Endothelial cell of umbilical vein (primary cell): ENCODE measurements around the gene ZG16B. TPM values are rescaled to one million over a fixed set of nuclear protein-coding genes. Genes with fewer than 3 reads are reported as not detected.

Experiments
- BruUV-seq: library from RNA; stranded (reverse); fragments of 400-500 nt; replicated peaks from 2 replicates; lab custom pipeline; 2021; lab: Mats Ljungman, UMichigan
- CTCF ChIA-PET: fragments of 300-600, 350-600 bp; sonication (Branson Sonifier 250); formaldehyde crosslinking; loops from one replicate; lab custom pipeline; 2021; ENCODE audit warnings: antibody characterized with exemption, inconsistent platforms; lab: Charles Lee
- POLR2A ChIA-PET: fragments of 300-600, 350-600 bp; sonication (Branson Sonifier 250); formaldehyde crosslinking; loops from one replicate; lab custom pipeline; 2021; ENCODE audit warnings: antibody characterized with exemption, inconsistent platforms; lab: Charles Lee
- DNase-seq: peaks from one replicate; pipeline ENCODE4 v3.0.0-alpha.2; 2011; ENCODE audit warnings: low read depth, low spot score
- FAIRE-seq: peaks from 2 replicates; lab custom pipeline; 2011; peaks lifted over from hg19 to GRCh38; lab: Jason Lieb, UNC
- H2AFZ ChIP-seq: 2 replicates; pipeline ENCODE4 v1.6.0; 2012; ENCODE audit warnings: low read depth, low read length, control low read depth, inconsistent platforms
- H3K27ac ChIP-seq: 2 replicates; pipeline ENCODE4 v1.5.1; 2011; ENCODE audit warnings: low read depth, mild to moderate bottlenecking, control low read depth, low read length, moderate library complexity; ENCODE audit not compliant: insufficient read depth
- H3K27me3 ChIP-seq, 2 experiments: 2 replicates each; pipeline versions ENCODE4 v1.6.0 to v1.6.1; 2011; ENCODE audit warnings: low read length in 2 of 2, mixed read lengths in 1 of 2; ENCODE audit not compliant: control insufficient read depth in 2 of 2, insufficient read depth in 2 of 2
- H3K36me3 ChIP-seq, 2 experiments: 2 replicates in 1 of 2; 3 replicates in 1 of 2; pipeline ENCODE4 v1.5.1; 2011; ENCODE audit warnings: low read length in 2 of 2, mild to moderate bottlenecking in 1 of 2, moderate library complexity in 1 of 2; ENCODE audit not compliant: control insufficient read depth in 2 of 2, insufficient read depth in 2 of 2; ENCODE audit errors: extremely low read depth in 1 of 2
- H3K4me1 ChIP-seq: 3 replicates; pipeline ENCODE4 v1.5.1; 2011; ENCODE audit warnings: mild to moderate bottlenecking, low read length; ENCODE audit not compliant: control insufficient read depth, insufficient read depth; ENCODE audit errors: extremely low read depth
- H3K4me2 ChIP-seq: 2 replicates; pipeline ENCODE4 v1.6.1; 2011; ENCODE audit warnings: low read length, control low read depth, mixed read lengths; ENCODE audit not compliant: insufficient read depth
- H3K4me3 ChIP-seq, 3 experiments: fragments of 200-600 bp in 1 of 3; sonication (generic), shearing (Covaris generic) in 1 of 3; replicated peaks in 1 of 3; 2 replicates each; pipeline ENCODE4 v1.5.1; 2011 to 2016; ENCODE audit warnings: control low read depth in 3 of 3, low read length in 3 of 3, mild to moderate bottlenecking in 2 of 3, inconsistent platforms in 1 of 3, low read depth in 1 of 3, moderate library complexity in 1 of 3; ENCODE audit not compliant: insufficient read depth in 1 of 3
- H3K79me2 ChIP-seq: 2 replicates; pipeline ENCODE4 v1.6.0; 2012; ENCODE audit warnings: low read length, inconsistent platforms; ENCODE audit not compliant: control insufficient read depth, insufficient read depth
- H3K9ac ChIP-seq: replicated peaks from 2 replicates; pipeline ENCODE3; 2011; ENCODE audit warnings: low read length, control low read depth; ENCODE audit not compliant: insufficient read depth; ENCODE audit errors: extremely low read depth
- H3K9me1 ChIP-seq: replicated peaks from 3 replicates; pipeline ENCODE4 v1.6.0; 2011; ENCODE audit warnings: mild to moderate bottlenecking, low read length; ENCODE audit not compliant: control insufficient read depth, insufficient read depth; ENCODE audit errors: extremely low read depth
- H3K9me3 ChIP-seq: replicated peaks from 2 replicates; pipeline ENCODE4 v1.5.1; 2012; ENCODE audit warnings: low read length, inconsistent platforms; ENCODE audit not compliant: control insufficient read depth, insufficient read depth
- H4K20me1 ChIP-seq: replicated peaks from 2 replicates; pipeline ENCODE3; 2011; ENCODE audit warnings: mild to moderate bottlenecking, low read length; ENCODE audit not compliant: control insufficient read depth, insufficient read depth; ENCODE audit errors: extremely low read depth
- CTCF ChIP-seq, 2 donors: IDR thresholded peaks; 1 replicate in 1 of 2; 2 replicates in 1 of 2; pipeline ENCODE4 v1.5.1; 2011; ENCODE audit warnings: low read length in 2 of 2, mild to moderate bottlenecking in 2 of 2, moderate library complexity in 2 of 2, control low read depth in 1 of 2, inconsistent platforms in 1 of 2, low read depth in 1 of 2; ENCODE audit not compliant: insufficient read depth in 1 of 2; ENCODE audit errors: extremely low read depth in 1 of 2
- EZH2 ChIP-seq: IDR thresholded peaks from 2 replicates; pipeline ENCODE4 v1.6.1; 2012; ENCODE audit warnings: borderline replicate concordance, low read depth, mild to moderate bottlenecking, moderate library complexity, low read length, inconsistent platforms; ENCODE audit not compliant: severe bottlenecking
- FOS ChIP-seq: IDR thresholded peaks from 2 replicates; pipeline ENCODE4 v1.6.1; 2011; ENCODE audit warnings: mild to moderate bottlenecking, low read length, moderate library complexity, borderline replicate concordance; ENCODE audit not compliant: insufficient read depth
- GATA2 ChIP-seq: IDR thresholded peaks from 2 replicates; pipeline ENCODE4 v1.7.0; 2011; ENCODE audit warnings: low read depth, mild to moderate bottlenecking, moderate library complexity, mixed read lengths, low read length; ENCODE audit not compliant: insufficient read length, insufficient read depth
- JUN ChIP-seq: IDR thresholded peaks from 2 replicates; pipeline ENCODE4 v1.6.1; 2011; ENCODE audit warnings: borderline replicate concordance, low read depth; ENCODE audit not compliant: insufficient read length, insufficient read depth
- MAX ChIP-seq: IDR thresholded peaks from 2 replicates; pipeline ENCODE4 v1.6.1; 2011; ENCODE audit not compliant: insufficient read depth, insufficient read length
- MYC ChIP-seq: IDR thresholded peaks from one replicate; pipeline ENCODE4 v1.6.1; 2011; ENCODE audit warnings: mild to moderate bottlenecking, low read depth, low read length
- POLR2A ChIP-seq: IDR thresholded peaks from 2 replicates; pipeline ENCODE4 v1.6.1; 2012; ENCODE audit warnings: low read depth, mild to moderate bottlenecking, control low read depth, low read length
- POLR2AphosphoS5 ChIP-seq: IDR thresholded peaks from 2 replicates; pipeline ENCODE4 v1.6.1; 2012; ENCODE audit warnings: low read depth, mild to moderate bottlenecking, control low read depth, low read length, moderate library complexity; ENCODE audit not compliant: insufficient read depth
- dilution Hi-C: fragments of 300-500 bp; cut with MboI; formaldehyde crosslinking; loops from one replicate; pipeline ENCODE4 v1.15.0; 2019; ENCODE audit warnings: low sequenced_read_pairs; ENCODE audit not compliant: extremely low pct_ligation_motif_present
- intact Hi-C: fragments of 100-400 bp; cut with micrococcal nuclease; formaldehyde crosslinking; loops from one replicate; pipeline ENCODE4 v1.10.0; 2022
- polyA plus RNA-seq, 4 experiments: library from polyadenylated mRNA; depleted of rRNA in 3 of 4; stranded (reverse) in 3 of 4; unstranded in 1 of 4; fragments of >200 nt; gene quantifications; 2 replicates each; pipeline versions ENCODE4 v1.2.1 to v1.2.3, GENCODE V29; 2011 to 2012; ENCODE audit warnings: missing spikeins in 1 of 4
- total RNA-seq: library from RNA; stranded (reverse); gene quantifications from 2 replicates; pipeline ENCODE4 v1.2.3, GENCODE V29; 2021

The ZG16B gene
- total and polyA plus RNA-seq, 2 donors (not counting 3 experiments of a cell fraction or from before 2014, with no cell fraction given), result 0.22 TPM; not detected in 1

GRCh38 chr16:2808181-2808580 lies 21.9 kb upstream of the ZG16B start:
- Histone ChIP-seq H3K36me3 (no peaks in the 10 kb centered on the region), H3K9me1 (no peaks in the 10 kb centered on the region), H4K20me1 (no peaks in the 10 kb centered on the region), H3K27me3 (peaks cover 5 to 16% of the 10 kb centered on the region in 2 experiments), H3K9me3 (no peaks in the 10 kb centered on the region), H3K27ac (no peak overlapping the region), H2AFZ (no peak overlapping the region), H3K79me2 (no peaks in the 10 kb centered on the region), H3K9ac (no peak overlapping the region), H3K4me1 (no peaks in the 10 kb centered on the region), H3K4me2 (no peak overlapping the region), H3K4me3 (no peak overlapping the region)
- dilution Hi-C loops, result no loop called here
- ChIA-PET CTCF (no interaction called here), POLR2A (no interaction called here)
- FAIRE-seq (no peak), DNase-seq (no peak)
- intact Hi-C loops, result no loop called here
- TF ChIP-seq POLR2AphosphoS5 (no peak), POLR2A (no peak), CTCF (IDR thresholded peaks at IDR 0.05; ENCODE audit: extremely low read depth in 1 of 2, insufficient read depth in 1 of 2, low read depth in 1 of 2, low read length in 2 of 2) (no peak), MAX (no peak), MYC (no peak), FOS (no peak), GATA2 (no peak), JUN (no peak), EZH2 (no peak)
- BruUV-seq, result no TSS peak
